ENCODE measurements around the gene SLC35B2.

SLC35B2 gene

GRCh38 chr6:44257025-44257752, at the start of gene SLC35B2:
SLC35B2 (minus strand) TSS chr6:44257528; CDS start chr6:44257410, 118 bp downstream.
- Histone ChIP-seq H3K27ac (ENCODE audit: extremely low read depth, low read depth, low read length) (peak within 1 kb of the TSS; percentile 65; the same call in 1 of the 2 replicates), H3K9me3 (ENCODE audit: control insufficient read depth, insufficient read depth, low read depth, low read length) (no peaks in the 10 kb centered on the region), H3K36me3 (ENCODE audit: control insufficient read depth in 2 of 2, insufficient read depth in 1 of 2, low read length in 2 of 2) (peaks cover 5 to 66% of the 10 kb centered on the region in 2 experiments; a peak in 2 of 3 replicates), H3K4me3 (ENCODE audit: low read depth, low read length) (peak within 1 kb of the TSS; percentile 82), H3K4me1 (ENCODE audit: control insufficient read depth, insufficient read depth, low read length) (no peaks in the 10 kb centered on the region)
- CTCF ChIA-PET = interaction anchor here (0.6 to 3.2 kb wide), 38 partner anchors 7 to 1212 kb away, joined by 3 to 36 read pairs (median 5); partner anchors contain the start of genes AARS2 and HSP90AB1
- POLR2A ChIA-PET = interaction anchor here (0.6 to 3.7 kb wide), 22 partner anchors 11 to 650 kb away, joined by 3 to 131 read pairs (median 4); partner anchors contain the start of genes AARS2, HSP90AB1 and SLC29A1
- no peak for TF ChIP-seq ZNF792 (tag by site-specific recombination; IDR thresholded peaks at IDR 0.05)
- no peak for TF ChIP-seq ZNF555 (tag by site-specific recombination; conservative IDR thresholded peaks at IDR 0.05)
- no peak for TF ChIP-seq ZNF133 (tag by site-specific recombination; IDR thresholded peaks at IDR 0.05)
- no peak for TF ChIP-seq ZNF157 (tag by site-specific recombination; IDR thresholded peaks at IDR 0.05)
- no peak for TF ChIP-seq ZNF211 (tag by site-specific recombination; IDR thresholded peaks at IDR 0.05; ENCODE audit: low read depth)
- peak; percentile 65 for TF ChIP-seq WT1 (tag by site-specific recombination; IDR thresholded peaks at IDR 0.05)
- TF ChIP-seq ZNF768 (tag by site-specific recombination; IDR thresholded peaks at IDR 0.05) = no peak
- TF ChIP-seq ZBTB26 (tag by site-specific recombination; optimal IDR thresholded peaks at IDR 0.05) = peak; percentile 92
- no peak for TF ChIP-seq ZNF621 (tag by site-specific recombination; IDR thresholded peaks at IDR 0.05)
- no peak for TF ChIP-seq ZNF585B (tag by site-specific recombination; IDR thresholded peaks at IDR 0.05)
- peak; percentile 69 for TF ChIP-seq ZNF341 (tag by site-specific recombination; IDR thresholded peaks at IDR 0.05; ENCODE audit: low read depth)
- TF ChIP-seq ZNF132 (tag by site-specific recombination; IDR thresholded peaks at IDR 0.05; ENCODE audit: borderline replicate concordance) = no peak
- TF ChIP-seq TSHZ1 (tag by site-specific recombination; IDR thresholded peaks at IDR 0.05; ENCODE audit: borderline replicate concordance) = no peak; the same call in 1 of the 2 replicates
- TF ChIP-seq ZFP37 (tag by site-specific recombination; IDR thresholded peaks at IDR 0.05) = no peak
- no peak for TF ChIP-seq ATF2 (tag by site-specific recombination; IDR thresholded peaks at IDR 0.05; ENCODE audit: low read depth)
- peak; percentile 80 for TF ChIP-seq ZFHX2 (tag by site-specific recombination; conservative IDR thresholded peaks at IDR 0.05)
- no peak for TF ChIP-seq BCL11A (tag by site-specific recombination; IDR thresholded peaks at IDR 0.05; ENCODE audit: low read depth)
- TF ChIP-seq OSR2 (tag by site-specific recombination; IDR thresholded peaks at IDR 0.05) = peak; percentile 43; the same call in 1 of the 2 replicates
- no peak for TF ChIP-seq TCF7L2 (IDR thresholded peaks at IDR 0.05; ENCODE audit: borderline replicate concordance, low read depth, low read length)
- no peak for TF ChIP-seq ZNF624 (tag by site-specific recombination; IDR thresholded peaks at IDR 0.05)
- TF ChIP-seq ZBTB21 (tag by site-specific recombination; IDR thresholded peaks at IDR 0.05) = peak; percentile 44; the same call in 1 of the 2 replicates
- TF ChIP-seq HOXA7 (CRISPR knock-in tag; IDR thresholded peaks at IDR 0.05; ENCODE audit: borderline replicate concordance) = no peak
- TF ChIP-seq ZNF776 (tag by site-specific recombination; IDR thresholded peaks at IDR 0.05; ENCODE audit: borderline replicate concordance) = no peak
- TF ChIP-seq ZNF530 (tag by site-specific recombination; IDR thresholded peaks at IDR 0.05; ENCODE audit: low read depth) = no peak
- no peak for TF ChIP-seq ZNF280D (tag by site-specific recombination; IDR thresholded peaks at IDR 0.05)
- peak; percentile 68; the same call in 1 of the 2 replicates for TF ChIP-seq ZNF37A (tag by site-specific recombination; IDR thresholded peaks at IDR 0.05)
- no peak for TF ChIP-seq ZNF184 (tag by site-specific recombination; IDR thresholded peaks at IDR 0.05)
- TF ChIP-seq ZNF404 (tag by site-specific recombination; IDR thresholded peaks at IDR 0.05) = no peak
- no peak for TF ChIP-seq SALL2 (tag by site-specific recombination; IDR thresholded peaks at IDR 0.05; ENCODE audit: borderline replicate concordance)

Measured in HEK293 (cell line).